WTC11 (cell line): Measurements from ENCODE around the gene HSBP1L1. TPM values are rescaled to one million over a fixed set of nuclear protein-coding genes. Genes with fewer than 3 reads are reported as not detected.

Source experiments
- ATAC-seq: fragments of 200-7000 bp; cut with Tn5 transposase; 2 replicates; pipeline ENCODE4 v1.10.0; 2021; ENCODE audit warnings: mild to moderate bottlenecking, moderate library complexity
- CTCF ChIA-PET: fragments of 300-600 bp; sonication (Branson Sonifier 250); formaldehyde crosslinking; loops from one replicate; lab custom pipeline; 2021; ENCODE audit warnings: antibody characterized with exemption; lab: Charles Lee
- POLR2A ChIA-PET: fragments of 350-600 bp; sonication (Branson Sonifier 250); formaldehyde crosslinking; loops from one replicate; lab custom pipeline; 2021; ENCODE audit warnings: antibody characterized with exemption; lab: Charles Lee
- DNase-seq: peaks from one replicate; pipeline ENCODE4 v3.0.0; 2021; ENCODE audit warnings: low spot score
- H3K27ac Mint-ChIP-seq: 2 replicates; pipeline ENCODE4 v1.8.0; 2021; ENCODE audit warnings: mixed read lengths
- H3K27me3 Mint-ChIP-seq: 2 replicates; pipeline ENCODE4 v1.8.0; 2021; ENCODE audit warnings: low read depth, mild to moderate bottlenecking, moderate library complexity, mixed read lengths
- H3K36me3 Mint-ChIP-seq: 2 replicates; pipeline ENCODE4 v1.8.0; 2021; ENCODE audit warnings: mixed read lengths
- H3K4me1 Mint-ChIP-seq: 2 replicates; pipeline ENCODE4 v1.8.0; 2022; ENCODE audit warnings: mixed read lengths
- H3K4me3 Mint-ChIP-seq: 2 replicates; pipeline ENCODE4 v1.8.0; 2021; ENCODE audit warnings: mild to moderate bottlenecking, moderate library complexity, mixed read lengths
- H3K9me3 Mint-ChIP-seq: 2 replicates; pipeline ENCODE4 v1.8.0; 2021; ENCODE audit warnings: mixed read lengths
- CBFB ChIP-seq: sonication (generic); formaldehyde crosslinking; IDR thresholded peaks from 2 replicates; pipeline ENCODE4 v1.8.1; 2022; ENCODE audit warnings: mild to moderate bottlenecking, low read depth, missing genetic modification reagents
- E2F5 ChIP-seq: sonication (generic); formaldehyde crosslinking; IDR thresholded peaks from 2 replicates; pipeline ENCODE4 v1.8.1; 2022; ENCODE audit warnings: mild to moderate bottlenecking, moderate library complexity, missing genetic modification reagents
- ELF4 ChIP-seq: sonication (generic); formaldehyde crosslinking; IDR thresholded peaks from 2 replicates; pipeline ENCODE4 v1.8.1; 2022; ENCODE audit warnings: low read depth, mild to moderate bottlenecking, moderate library complexity, missing genetic modification reagents
- ERG ChIP-seq: fragments of 250-450 bp; sonication (Bioruptor Pico); IDR thresholded peaks from 2 replicates; pipeline ENCODE4 v1.8.0; 2021; ENCODE audit warnings: mild to moderate bottlenecking
- ESRRA ChIP-seq: sonication (generic); formaldehyde crosslinking; IDR thresholded peaks from 2 replicates; pipeline ENCODE4 v1.8.1; 2022; ENCODE audit warnings: mild to moderate bottlenecking, missing genetic modification reagents, borderline replicate concordance
- ETV6 ChIP-seq: sonication (generic); formaldehyde crosslinking; IDR thresholded peaks from 2 replicates; pipeline ENCODE4 v1.8.1; 2022; ENCODE audit warnings: mild to moderate bottlenecking, missing genetic modification reagents
- NR2C2 ChIP-seq: sonication (generic); formaldehyde crosslinking; IDR thresholded peaks from 2 replicates; pipeline ENCODE4 v1.8.0; 2022; ENCODE audit warnings: mild to moderate bottlenecking, missing genetic modification reagents
- OVOL2 ChIP-seq: fragments of 250-450 bp; sonication (Bioruptor Pico); IDR thresholded peaks from 2 replicates; pipeline ENCODE4 v1.9.0; 2021; ENCODE audit warnings: mild to moderate bottlenecking, borderline replicate concordance
- PRDM15 ChIP-seq: sonication (generic); formaldehyde crosslinking; IDR thresholded peaks from 2 replicates; pipeline ENCODE4 v1.8.0; 2022; ENCODE audit warnings: missing genetic modification reagents
- SOX15 ChIP-seq: fragments of 250-450 bp; sonication (Bioruptor Pico); IDR thresholded peaks from 2 replicates; pipeline ENCODE4 v1.9.0; 2021; ENCODE audit warnings: mild to moderate bottlenecking
- ZNF232 ChIP-seq: sonication (generic); formaldehyde crosslinking; IDR thresholded peaks from 2 replicates; pipeline ENCODE4 v1.8.0; 2022; ENCODE audit warnings: mild to moderate bottlenecking, missing genetic modification reagents
- total RNA-seq: library from RNA; stranded (reverse); gene quantifications from 3 replicates; pipeline ENCODE4 v1.2.3, GENCODE V29; 2021
- TF ChIP-seq, protein P1 (sequence below): sonication (generic); formaldehyde crosslinking; IDR thresholded peaks from 2 replicates; pipeline ENCODE4 v1.8.0; 2023; ENCODE audit warnings: missing genetic modification reagents, mild to moderate bottlenecking, borderline replicate concordance
- TF ChIP-seq, protein P2 (sequence below): fragments of 250-450 bp; sonication (Bioruptor Pico); IDR thresholded peaks from 2 replicates; pipeline ENCODE4 v1.9.0; 2021; ENCODE audit warnings: mild to moderate bottlenecking

HSBP1L1 gene
- total RNA-seq, 1 experiment from 2014 or later = 1.4 TPM

DNA sequence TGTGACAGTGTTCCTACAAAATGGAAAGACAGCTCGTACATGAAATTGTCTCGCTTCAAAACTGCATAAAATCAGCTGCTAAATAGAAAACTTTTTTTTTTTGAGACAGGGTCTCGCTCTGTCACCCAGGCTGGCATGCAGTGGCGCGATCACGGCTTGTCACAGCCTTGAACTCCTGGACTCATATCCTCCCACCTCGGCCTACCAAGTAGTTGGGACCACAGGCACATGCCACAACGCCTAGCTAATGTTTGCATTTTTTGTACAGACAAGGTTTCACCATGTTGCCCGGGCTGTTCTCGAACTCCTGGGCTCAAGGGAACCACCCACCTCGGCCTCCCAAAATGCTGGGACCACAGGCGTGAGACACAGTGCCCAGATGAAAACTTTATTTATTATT lies 20.7 kb downstream of the HSBP1L1 start:
- ATAC-seq (no peak), DNase-seq (no peak)
- H3K27ac Mint-ChIP-seq = 0 out of 2 replicates have a peak overlapping the region, but pooled peaks have one; percentile 27
- H3K9me3 Mint-ChIP-seq = no peaks in the 10 kb centered on the region
- CTCF ChIA-PET = interaction anchor here (1.5 to 1.7 kb wide), 2 partner anchors 24 to 48 kb away, joined by 3 to 4 read pairs; partner anchors contain the start of gene RBFA
- peaks cover 20% of the 10 kb centered on the region for H3K36me3 Mint-ChIP-seq
- no peaks in the 10 kb centered on the region for H3K27me3 Mint-ChIP-seq
- peaks cover 26% of the 10 kb centered on the region for H3K4me1 Mint-ChIP-seq
- H3K4me3 Mint-ChIP-seq = no peak overlapping the region
- TF ChIP-seq, protein P1, sequence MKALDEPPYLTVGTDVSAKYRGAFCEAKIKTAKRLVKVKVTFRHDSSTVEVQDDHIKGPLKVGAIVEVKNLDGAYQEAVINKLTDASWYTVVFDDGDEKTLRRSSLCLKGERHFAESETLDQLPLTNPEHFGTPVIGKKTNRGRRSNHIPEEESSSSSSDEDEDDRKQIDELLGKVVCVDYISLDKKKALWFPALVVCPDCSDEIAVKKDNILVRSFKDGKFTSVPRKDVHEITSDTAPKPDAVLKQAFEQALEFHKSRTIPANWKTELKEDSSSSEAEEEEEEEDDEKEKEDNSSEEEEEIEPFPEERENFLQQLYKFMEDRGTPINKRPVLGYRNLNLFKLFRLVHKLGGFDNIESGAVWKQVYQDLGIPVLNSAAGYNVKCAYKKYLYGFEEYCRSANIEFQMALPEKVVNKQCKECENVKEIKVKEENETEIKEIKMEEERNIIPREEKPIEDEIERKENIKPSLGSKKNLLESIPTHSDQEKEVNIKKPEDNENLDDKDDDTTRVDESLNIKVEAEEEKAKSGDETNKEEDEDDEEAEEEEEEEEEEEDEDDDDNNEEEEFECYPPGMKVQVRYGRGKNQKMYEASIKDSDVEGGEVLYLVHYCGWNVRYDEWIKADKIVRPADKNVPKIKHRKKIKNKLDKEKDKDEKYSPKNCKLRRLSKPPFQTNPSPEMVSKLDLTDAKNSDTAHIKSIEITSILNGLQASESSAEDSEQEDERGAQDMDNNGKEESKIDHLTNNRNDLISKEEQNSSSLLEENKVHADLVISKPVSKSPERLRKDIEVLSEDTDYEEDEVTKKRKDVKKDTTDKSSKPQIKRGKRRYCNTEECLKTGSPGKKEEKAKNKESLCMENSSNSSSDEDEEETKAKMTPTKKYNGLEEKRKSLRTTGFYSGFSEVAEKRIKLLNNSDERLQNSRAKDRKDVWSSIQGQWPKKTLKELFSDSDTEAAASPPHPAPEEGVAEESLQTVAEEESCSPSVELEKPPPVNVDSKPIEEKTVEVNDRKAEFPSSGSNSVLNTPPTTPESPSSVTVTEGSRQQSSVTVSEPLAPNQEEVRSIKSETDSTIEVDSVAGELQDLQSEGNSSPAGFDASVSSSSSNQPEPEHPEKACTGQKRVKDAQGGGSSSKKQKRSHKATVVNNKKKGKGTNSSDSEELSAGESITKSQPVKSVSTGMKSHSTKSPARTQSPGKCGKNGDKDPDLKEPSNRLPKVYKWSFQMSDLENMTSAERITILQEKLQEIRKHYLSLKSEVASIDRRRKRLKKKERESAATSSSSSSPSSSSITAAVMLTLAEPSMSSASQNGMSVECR (CRISPR knock-in tag) = no peak
- TF ChIP-seq OVOL2 (CRISPR knock-in tag) (no peak), SOX15 (no peak), ESRRA (no peak), E2F5 (CRISPR knock-in tag) (no peak), PRDM15 (CRISPR knock-in tag) (no peak), ELF4 (CRISPR knock-in tag) (no peak), ETV6 (CRISPR knock-in tag) (no peak), CBFB (no peak), ERG (CRISPR knock-in tag) (no peak), ZNF232 (CRISPR knock-in tag) (no peak)
- TF ChIP-seq, protein P2, sequence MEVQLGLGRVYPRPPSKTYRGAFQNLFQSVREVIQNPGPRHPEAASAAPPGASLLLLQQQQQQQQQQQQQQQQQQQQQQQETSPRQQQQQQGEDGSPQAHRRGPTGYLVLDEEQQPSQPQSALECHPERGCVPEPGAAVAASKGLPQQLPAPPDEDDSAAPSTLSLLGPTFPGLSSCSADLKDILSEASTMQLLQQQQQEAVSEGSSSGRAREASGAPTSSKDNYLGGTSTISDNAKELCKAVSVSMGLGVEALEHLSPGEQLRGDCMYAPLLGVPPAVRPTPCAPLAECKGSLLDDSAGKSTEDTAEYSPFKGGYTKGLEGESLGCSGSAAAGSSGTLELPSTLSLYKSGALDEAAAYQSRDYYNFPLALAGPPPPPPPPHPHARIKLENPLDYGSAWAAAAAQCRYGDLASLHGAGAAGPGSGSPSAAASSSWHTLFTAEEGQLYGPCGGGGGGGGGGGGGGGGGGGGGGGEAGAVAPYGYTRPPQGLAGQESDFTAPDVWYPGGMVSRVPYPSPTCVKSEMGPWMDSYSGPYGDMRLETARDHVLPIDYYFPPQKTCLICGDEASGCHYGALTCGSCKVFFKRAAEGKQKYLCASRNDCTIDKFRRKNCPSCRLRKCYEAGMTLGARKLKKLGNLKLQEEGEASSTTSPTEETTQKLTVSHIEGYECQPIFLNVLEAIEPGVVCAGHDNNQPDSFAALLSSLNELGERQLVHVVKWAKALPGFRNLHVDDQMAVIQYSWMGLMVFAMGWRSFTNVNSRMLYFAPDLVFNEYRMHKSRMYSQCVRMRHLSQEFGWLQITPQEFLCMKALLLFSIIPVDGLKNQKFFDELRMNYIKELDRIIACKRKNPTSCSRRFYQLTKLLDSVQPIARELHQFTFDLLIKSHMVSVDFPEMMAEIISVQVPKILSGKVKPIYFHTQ (CRISPR knock-in tag) = no peak
- POLR2A ChIA-PET = interaction anchor here (1.5 kb wide), 1 partner anchor 49 kb away, joined by 3 read pairs; the partner anchor contains the start of gene RBFA

- TF ChIP-seq NR2C2 (CRISPR knock-in tag) = no peak
- DNase-seq (no peak), ATAC-seq (no peak)
- Mint-ChIP-seq H3K4me3 (peak overlapping the region; percentile 87), H3K9me3 (no peaks in the 10 kb centered on the region), H3K27me3 (no peaks in the 10 kb centered on the region), H3K36me3 (peaks cover 20% of the 10 kb centered on the region), H3K4me1 (peaks cover 20% of the 10 kb centered on the region), H3K27ac (peak overlapping the region; percentile 67)
- ChIA-PET CTCF (interaction anchor here (1.5 kb wide), 1 partner anchor 25 kb away, joined by 3 read pairs; no protein-coding TSS in a partner anchor), POLR2A (no interaction called here)
These were observed 22.3 kb downstream of the HSBP1L1 start for GRCh38 chr18:79986726-79987125.
